ENCODE measurements around the gene OCA2.

OCA2 gene

DNA sequence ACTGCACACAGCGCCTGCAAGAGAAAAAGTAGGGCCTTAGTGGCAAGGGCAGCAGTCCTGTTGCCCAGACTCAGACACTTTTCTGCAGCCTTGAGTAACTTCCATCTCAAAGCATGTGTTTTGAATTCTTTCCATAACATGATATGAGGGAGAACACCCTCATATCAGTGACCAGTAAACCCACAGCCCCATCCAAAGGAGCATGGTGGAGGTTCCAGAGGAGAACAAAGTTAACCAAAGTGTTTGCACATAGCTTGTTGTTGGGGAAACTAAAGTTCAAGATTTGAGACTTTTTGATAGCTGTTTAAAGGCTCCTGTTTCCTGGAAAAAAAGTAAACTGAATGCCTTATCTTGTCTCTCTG is 74.2 kb downstream of the OCA2 start:
- TF ChIP-seq, protein P1, sequence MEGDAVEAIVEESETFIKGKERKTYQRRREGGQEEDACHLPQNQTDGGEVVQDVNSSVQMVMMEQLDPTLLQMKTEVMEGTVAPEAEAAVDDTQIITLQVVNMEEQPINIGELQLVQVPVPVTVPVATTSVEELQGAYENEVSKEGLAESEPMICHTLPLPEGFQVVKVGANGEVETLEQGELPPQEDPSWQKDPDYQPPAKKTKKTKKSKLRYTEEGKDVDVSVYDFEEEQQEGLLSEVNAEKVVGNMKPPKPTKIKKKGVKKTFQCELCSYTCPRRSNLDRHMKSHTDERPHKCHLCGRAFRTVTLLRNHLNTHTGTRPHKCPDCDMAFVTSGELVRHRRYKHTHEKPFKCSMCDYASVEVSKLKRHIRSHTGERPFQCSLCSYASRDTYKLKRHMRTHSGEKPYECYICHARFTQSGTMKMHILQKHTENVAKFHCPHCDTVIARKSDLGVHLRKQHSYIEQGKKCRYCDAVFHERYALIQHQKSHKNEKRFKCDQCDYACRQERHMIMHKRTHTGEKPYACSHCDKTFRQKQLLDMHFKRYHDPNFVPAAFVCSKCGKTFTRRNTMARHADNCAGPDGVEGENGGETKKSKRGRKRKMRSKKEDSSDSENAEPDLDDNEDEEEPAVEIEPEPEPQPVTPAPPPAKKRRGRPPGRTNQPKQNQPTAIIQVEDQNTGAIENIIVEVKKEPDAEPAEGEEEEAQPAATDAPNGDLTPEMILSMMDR (IDR thresholded peaks at IDR 0.05; ENCODE audit: low read length, missing control alignments): no peak
- H3K4me3 ChIP-seq (replicated peaks; ENCODE audit: low read depth, low read length): no peak overlapping the region
- no peak for DNase-seq (ENCODE audit: low read depth)

DNA sequence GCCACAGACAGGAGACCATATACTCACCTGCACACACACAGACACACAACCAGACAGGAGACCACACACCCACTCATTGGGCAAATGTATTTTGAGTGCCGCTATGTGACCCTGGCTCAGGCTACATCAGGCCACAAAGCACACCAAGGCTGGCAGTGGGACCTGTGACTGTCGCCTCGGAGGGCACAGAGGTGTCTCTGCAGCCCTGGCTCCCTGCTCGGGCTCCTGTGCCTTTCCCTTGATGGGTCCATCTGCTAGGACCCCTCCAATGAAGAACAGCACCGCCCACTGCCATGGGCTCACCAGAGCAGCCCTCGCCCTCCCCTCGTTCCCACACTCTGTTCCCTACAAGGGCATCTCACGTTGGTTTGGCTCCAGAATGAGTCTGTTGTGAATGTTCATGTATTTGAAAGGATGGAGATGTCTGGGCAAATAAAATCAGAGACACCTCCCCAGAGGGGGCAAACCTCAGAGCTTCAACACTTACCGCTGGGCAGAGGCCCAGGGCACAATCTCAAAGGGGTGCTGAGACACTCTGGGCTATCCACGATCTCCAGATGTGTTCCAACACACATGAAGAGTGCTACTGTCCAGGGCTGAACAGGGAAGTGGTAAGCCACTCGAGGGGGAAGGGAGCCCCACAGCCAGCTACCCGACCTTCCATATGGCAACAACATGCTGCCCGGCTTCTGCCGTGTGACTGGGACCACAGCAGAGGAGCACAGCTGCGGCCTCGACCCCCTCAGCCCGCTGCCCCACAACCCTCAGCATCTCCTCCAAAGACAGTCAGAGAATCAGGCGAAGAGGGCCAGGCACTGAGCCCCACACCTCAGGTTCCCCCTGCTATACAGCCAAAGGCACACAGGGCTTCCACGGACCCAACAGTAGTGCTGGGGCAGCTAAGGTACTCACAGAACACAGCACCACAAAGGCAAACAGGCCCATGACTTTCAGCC is 74.9 kb downstream of the OCA2 start:
- DNase-seq (ENCODE audit: low read depth): no peak
- no peak overlapping the region for H3K4me3 ChIP-seq (replicated peaks; ENCODE audit: low read depth, low read length)
- TF ChIP-seq, protein P1 (IDR thresholded peaks at IDR 0.05; ENCODE audit: low read length, missing control alignments): no peak

DNA sequence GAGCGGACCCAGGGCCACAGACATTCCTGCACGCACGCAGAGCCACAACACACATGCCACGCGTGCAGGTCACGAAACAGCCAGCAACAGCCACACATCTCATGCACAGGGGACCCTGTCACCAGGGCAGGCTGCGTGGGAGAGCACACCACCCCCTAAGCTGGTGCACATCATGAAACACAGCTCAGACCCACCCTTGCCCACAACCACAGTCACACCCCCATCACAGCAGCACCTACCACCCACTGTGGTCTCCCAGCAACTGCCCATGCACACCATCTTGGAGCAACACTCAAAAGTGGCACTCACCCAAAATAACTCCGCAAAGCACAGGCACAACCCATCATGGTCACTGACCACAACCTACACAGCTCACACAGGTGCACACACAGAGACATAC is 75.7 kb downstream of the OCA2 start:
- TF ChIP-seq, protein P1 (IDR thresholded peaks at IDR 0.05; ENCODE audit: low read length, missing control alignments): no peak
- DNase-seq (ENCODE audit: low read depth): no peak
- H3K4me3 ChIP-seq (replicated peaks; ENCODE audit: low read depth, low read length): no peak overlapping the region

- H3K4me3 ChIP-seq (replicated peaks; ENCODE audit: low read depth, low read length): no peak overlapping the region
- TF ChIP-seq, protein P1 (IDR thresholded peaks at IDR 0.05; ENCODE audit: low read length, missing control alignments): no peak
- no peak for DNase-seq (ENCODE audit: low read depth)
Observed at GRCh38 chr15:28022961-28023360, 76.2 kb downstream of the OCA2 start.

DNA sequence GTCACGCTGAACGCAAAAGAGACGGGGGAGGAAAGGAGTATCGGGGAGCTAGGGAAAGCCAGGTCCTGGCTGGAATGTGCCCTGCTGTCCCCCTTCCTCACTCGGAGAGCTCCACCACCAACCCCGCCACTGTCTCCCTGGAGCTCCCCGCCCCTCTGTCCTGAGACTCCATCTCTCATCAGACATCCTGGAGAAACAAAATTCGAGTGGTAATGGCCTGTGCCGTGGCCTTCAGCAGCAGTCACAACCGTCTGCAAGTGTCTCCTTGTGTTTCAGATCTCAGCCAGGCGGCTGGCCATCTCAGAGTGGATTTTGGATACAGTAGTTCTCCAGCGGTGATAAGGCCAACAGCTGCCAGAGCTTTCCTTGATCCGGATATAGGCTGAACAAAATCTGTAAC is 76.9 kb downstream of the OCA2 start:
- no peak for DNase-seq (ENCODE audit: low read depth)
- H3K4me3 ChIP-seq (replicated peaks; ENCODE audit: low read depth, low read length): no peak overlapping the region
- TF ChIP-seq, protein P1 (IDR thresholded peaks at IDR 0.05; ENCODE audit: low read length, missing control alignments): no peak

GRCh38 chr15:28021281-28022039 is 77.7 kb downstream of the OCA2 start:
- no peak overlapping the region for H3K4me3 ChIP-seq (replicated peaks; ENCODE audit: low read depth, low read length)
- TF ChIP-seq, protein P1 (IDR thresholded peaks at IDR 0.05; ENCODE audit: low read length, missing control alignments): peak; percentile 20
- DNase-seq (ENCODE audit: low read depth): peak; percentile 34

Data from fibroblast of pulmonary artery (primary cell).